NCI-H2107 (cell line): Measurements from ENCODE around the gene CFD.
A peak's percentile ranks its signal among the peaks of the same experiment; 100 is the strongest.
"Not testable (repeated sequence)": the region's sequence is repeated elsewhere in the genome, so short reads cannot be mapped to it uniquely, and the experiment has no call there.

Source experiments
- DNase-seq: peaks from one replicate; lab custom pipeline; 2025; lab: John Stamatoyannopoulos, UW

The CFD gene

GRCh38 chr19:888581-889385, 29.3 kb downstream of the CFD start:
- DNase-seq: no peak

- no peak for DNase-seq
These were observed 30.3 kb downstream of the CFD start for GRCh38 chr19:889662-890295.

GRCh38 chr19:890831-891230, 31.4 kb downstream of the CFD start:
- DNase-seq: no peak

GRCh38 chr19:891421-892200, 32.1 kb downstream of the CFD start:
- DNase-seq: not testable (repeated sequence)

GRCh38 chr19:892243-892893, 32.9 kb downstream of the CFD start:
- DNase-seq: no peak

GRCh38 chr19:892894-893689, 33.6 kb downstream of the CFD start, which contains the start of the genes MED16 and RNU6-9:
MED16 (minus strand) TSS chr19:893187; CDS start chr19:891131, 2,056 bp downstream.
RNU6-9 (plus strand) TSS chr19:893484.
- DNase-seq: peak; percentile 69

GRCh38 chr19:896434-896833, 37.0 kb downstream of the CFD start:
- no peak for DNase-seq

GRCh38 chr19:896999-897398, 37.5 kb downstream of the CFD start:
- DNase-seq: no peak

- no peak for DNase-seq
These were observed 38.1 kb downstream of the CFD start for GRCh38 chr19:897442-898039.

- DNase-seq: no peak
These were observed 39.2 kb downstream of the CFD start for GRCh38 chr19:898663-899062.

GRCh38 chr19:899336-900042, 40.0 kb downstream of the CFD start:
- DNase-seq: no peak

- no peak for DNase-seq
These were observed 40.5 kb downstream of the CFD start for GRCh38 chr19:900043-900301.

GRCh38 chr19:900302-901111, 41.0 kb downstream of the CFD start:
- DNase-seq: no peak

GRCh38 chr19:901216-902092, 42.0 kb downstream of the CFD start:
- no peak for DNase-seq

GRCh38 chr19:902093-902370, 42.6 kb downstream of the CFD start:
- no peak for DNase-seq

- DNase-seq: no peak
These were observed 43.2 kb downstream of the CFD start for GRCh38 chr19:902446-903226.

- peak; percentile 42 for DNase-seq
These were observed 43.9 kb downstream of the CFD start for GRCh38 chr19:903266-903797.

GRCh38 chr19:904545-904944, 45.1 kb downstream of the CFD start:
- no peak for DNase-seq
